SK-N-SH treated with all-trans-retinoic acid at 6 μM for 48 hours (cell line): ENCODE measurements around the gene TFAP2B.

Source experiments
- ATAC-seq: fragments of 200-7000 bp; cut with Tn5 transposase; 3 replicates; pipeline ENCODE4 v1.9.1; 2020; ENCODE audit warnings: mild to moderate bottlenecking, moderate library complexity
- ARNTL ChIP-seq: fragments of 450-650 bp; formaldehyde crosslinking; IDR thresholded peaks from 2 replicates; pipeline ENCODE4 v1.5.0; 2020; ENCODE audit warnings: low read depth, mild to moderate bottlenecking, moderate library complexity, borderline replicate concordance
- BACH2 ChIP-seq: fragments of 250-450 bp; sonication (Bioruptor Pico); IDR thresholded peaks from 2 replicates; pipeline ENCODE4 v1.9.0; 2021; ENCODE audit warnings: mild to moderate bottlenecking, borderline replicate concordance
- ESRRG ChIP-seq: fragments of 250-450 bp; sonication (Bioruptor Pico); IDR thresholded peaks from 2 replicates; pipeline ENCODE4 v1.6.1; 2021; ENCODE audit warnings: mild to moderate bottlenecking
- ISL1 ChIP-seq: fragments of 250-450 bp; sonication (Bioruptor Pico); IDR thresholded peaks from 2 replicates; pipeline ENCODE4 v2.1.2; 2022; ENCODE audit warnings: mild to moderate bottlenecking, moderate library complexity
- OSR1 ChIP-seq: fragments of 250-450 bp; sonication (Bioruptor Pico); IDR thresholded peaks from 2 replicates; pipeline ENCODE4 v1.8.0; 2022; ENCODE audit warnings: moderate library complexity, mild to moderate bottlenecking, inconsistent platforms
- PPARA ChIP-seq: fragments of 250-450 bp; sonication (Bioruptor Pico); IDR thresholded peaks from 2 replicates; pipeline ENCODE4 v1.5.0; 2020; ENCODE audit warnings: mild to moderate bottlenecking, borderline replicate concordance
- RARB ChIP-seq: fragments of 250-450 bp; sonication (Bioruptor Pico); IDR thresholded peaks from 2 replicates; pipeline ENCODE4 v1.8.0; 2021; ENCODE audit warnings: mild to moderate bottlenecking, moderate library complexity
- SNAI2 ChIP-seq: fragments of 250-450 bp; sonication (Bioruptor Pico); IDR thresholded peaks from 2 replicates; pipeline ENCODE4 v1.5.0; 2020; ENCODE audit warnings: mild to moderate bottlenecking, moderate library complexity
- TCF4 ChIP-seq: fragments of 250-450 bp; sonication (Bioruptor Pico); IDR thresholded peaks from 2 replicates; pipeline ENCODE4 v1.8.0; 2021; ENCODE audit warnings: mild to moderate bottlenecking, moderate library complexity, borderline replicate concordance
- TOX ChIP-seq: fragments of 250-450 bp; sonication (Bioruptor Pico); IDR thresholded peaks from 2 replicates; pipeline ENCODE4 v1.8.0; 2021; ENCODE audit warnings: mild to moderate bottlenecking, moderate library complexity, borderline replicate concordance
- ZC3H10 ChIP-seq: fragments of 250-450 bp; sonication (Bioruptor Pico); IDR thresholded peaks from 2 replicates; pipeline ENCODE4 v1.5.1; 2021; ENCODE audit warnings: mild to moderate bottlenecking, moderate library complexity
- ZFP3 ChIP-seq: fragments of 250-450 bp; sonication (Bioruptor Pico); IDR thresholded peaks from 2 replicates; pipeline ENCODE4 v1.5.0; 2020; ENCODE audit warnings: mild to moderate bottlenecking, moderate library complexity
- ZFP30 ChIP-seq: fragments of 450-650 bp; formaldehyde crosslinking; IDR thresholded peaks from 2 replicates; pipeline ENCODE4 v1.5.0; 2022; ENCODE audit warnings: mild to moderate bottlenecking, moderate library complexity
- ZNF565 ChIP-seq: fragments of 450-650 bp; formaldehyde crosslinking; conservative IDR thresholded peaks from 2 replicates; pipeline ENCODE4 v1.5.0; 2020; ENCODE audit warnings: low read depth, mild to moderate bottlenecking, moderate library complexity
- ZNF70 ChIP-seq: fragments of 450-650 bp; formaldehyde crosslinking; IDR thresholded peaks from 2 replicates; pipeline ENCODE4 v1.5.0; 2020; ENCODE audit warnings: mild to moderate bottlenecking, moderate library complexity
- ZNF8 ChIP-seq: fragments of 450-650 bp; formaldehyde crosslinking; IDR thresholded peaks from 2 replicates; pipeline ENCODE4 v1.5.0; 2020; ENCODE audit warnings: mild to moderate bottlenecking, moderate library complexity
- TF ChIP-seq, protein P1 (sequence below): fragments of 250-450 bp; sonication (Bioruptor Pico); IDR thresholded peaks from 2 replicates; pipeline ENCODE4 v1.5.1; 2021; ENCODE audit warnings: mild to moderate bottlenecking, moderate library complexity
- TF ChIP-seq, protein P2 (sequence below): fragments of 250-450 bp; sonication (Bioruptor Pico); IDR thresholded peaks from 2 replicates; pipeline ENCODE4 v1.8.0; 2021; ENCODE audit warnings: low read depth, mild to moderate bottlenecking, moderate library complexity, borderline replicate concordance
- TF ChIP-seq, protein P3 (sequence below): fragments of 250-450 bp; sonication (Bioruptor Pico); IDR thresholded peaks from 2 replicates; pipeline ENCODE4 v1.5.1; 2020; ENCODE audit warnings: low read depth, mild to moderate bottlenecking, moderate library complexity
- TF ChIP-seq, protein P4 (sequence below): fragments of 250-450 bp; sonication (Bioruptor Pico); IDR thresholded peaks from 2 replicates; pipeline ENCODE4 v1.5.0; 2020; ENCODE audit warnings: mild to moderate bottlenecking, moderate library complexity

Gene TFAP2B

DNA sequence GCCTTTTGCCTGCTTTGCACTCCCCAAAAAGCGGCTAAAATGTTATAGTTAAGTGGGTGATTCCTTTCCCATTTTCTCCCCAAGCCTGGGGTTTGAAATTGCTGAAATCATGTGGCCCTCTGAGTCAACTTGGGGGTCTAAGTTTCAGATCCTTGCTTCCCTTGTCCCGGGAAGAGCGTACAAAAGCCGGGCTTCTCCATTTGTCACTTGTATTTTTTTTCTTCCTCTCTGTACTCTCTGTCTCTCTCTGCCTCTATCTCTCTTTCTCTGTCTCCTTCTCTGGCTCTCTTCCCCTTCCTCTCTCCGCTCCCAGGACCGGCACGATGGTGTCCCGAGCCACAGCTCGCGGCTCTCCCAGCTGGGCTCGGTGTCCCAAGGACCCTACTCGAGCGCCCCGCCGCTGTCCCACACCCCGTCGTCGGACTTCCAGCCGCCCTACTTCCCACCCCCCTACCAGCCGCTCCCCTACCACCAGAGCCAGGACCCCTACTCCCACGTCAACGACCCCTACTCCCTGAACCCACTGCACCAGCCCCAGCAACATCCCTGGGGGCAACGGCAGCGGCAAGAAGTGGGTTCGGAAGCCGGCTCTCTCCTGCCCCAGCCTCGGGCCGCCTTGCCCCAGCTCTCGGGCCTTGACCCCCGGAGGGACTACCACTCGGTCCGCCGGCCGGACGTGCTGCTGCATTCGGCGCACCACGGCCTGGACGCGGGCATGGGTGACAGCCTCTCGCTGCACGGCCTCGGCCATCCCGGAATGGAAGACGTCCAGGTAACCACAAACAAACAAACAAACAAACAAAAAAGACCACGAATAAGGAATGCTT lies 4.6 kb downstream of the TFAP2B start:
- TF ChIP-seq RARB (CRISPR knock-in tag) (no peak), ZC3H10 (no peak), ARNTL (CRISPR knock-in tag) (no peak)
- TF ChIP-seq, protein P1, sequence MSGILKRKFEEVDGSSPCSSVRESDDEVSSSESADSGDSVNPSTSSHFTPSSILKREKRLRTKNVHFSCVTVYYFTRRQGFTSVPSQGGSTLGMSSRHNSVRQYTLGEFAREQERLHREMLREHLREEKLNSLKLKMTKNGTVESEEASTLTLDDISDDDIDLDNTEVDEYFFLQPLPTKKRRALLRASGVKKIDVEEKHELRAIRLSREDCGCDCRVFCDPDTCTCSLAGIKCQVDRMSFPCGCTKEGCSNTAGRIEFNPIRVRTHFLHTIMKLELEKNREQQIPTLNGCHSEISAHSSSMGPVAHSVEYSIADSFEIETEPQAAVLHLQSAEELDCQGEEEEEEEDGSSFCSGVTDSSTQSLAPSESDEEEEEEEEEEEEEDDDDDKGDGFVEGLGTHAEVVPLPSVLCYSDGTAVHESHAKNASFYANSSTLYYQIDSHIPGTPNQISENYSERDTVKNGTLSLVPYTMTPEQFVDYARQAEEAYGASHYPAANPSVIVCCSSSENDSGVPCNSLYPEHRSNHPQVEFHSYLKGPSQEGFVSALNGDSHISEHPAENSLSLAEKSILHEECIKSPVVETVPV (CRISPR knock-in tag): no peak
- TF ChIP-seq, protein P2, sequence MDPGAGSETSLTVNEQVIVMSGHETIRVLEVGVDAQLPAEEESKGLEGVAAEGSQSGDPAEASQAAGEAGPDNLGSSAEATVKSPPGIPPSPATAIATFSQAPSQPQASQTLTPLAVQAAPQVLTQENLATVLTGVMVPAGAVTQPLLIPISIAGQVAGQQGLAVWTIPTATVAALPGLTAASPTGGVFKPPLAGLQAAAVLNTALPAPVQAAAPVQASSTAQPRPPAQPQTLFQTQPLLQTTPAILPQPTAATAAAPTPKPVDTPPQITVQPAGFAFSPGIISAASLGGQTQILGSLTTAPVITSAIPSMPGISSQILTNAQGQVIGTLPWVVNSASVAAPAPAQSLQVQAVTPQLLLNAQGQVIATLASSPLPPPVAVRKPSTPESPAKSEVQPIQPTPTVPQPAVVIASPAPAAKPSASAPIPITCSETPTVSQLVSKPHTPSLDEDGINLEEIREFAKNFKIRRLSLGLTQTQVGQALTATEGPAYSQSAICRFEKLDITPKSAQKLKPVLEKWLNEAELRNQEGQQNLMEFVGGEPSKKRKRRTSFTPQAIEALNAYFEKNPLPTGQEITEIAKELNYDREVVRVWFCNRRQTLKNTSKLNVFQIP (CRISPR knock-in tag): no peak
- ATAC-seq: no peak

DNA sequence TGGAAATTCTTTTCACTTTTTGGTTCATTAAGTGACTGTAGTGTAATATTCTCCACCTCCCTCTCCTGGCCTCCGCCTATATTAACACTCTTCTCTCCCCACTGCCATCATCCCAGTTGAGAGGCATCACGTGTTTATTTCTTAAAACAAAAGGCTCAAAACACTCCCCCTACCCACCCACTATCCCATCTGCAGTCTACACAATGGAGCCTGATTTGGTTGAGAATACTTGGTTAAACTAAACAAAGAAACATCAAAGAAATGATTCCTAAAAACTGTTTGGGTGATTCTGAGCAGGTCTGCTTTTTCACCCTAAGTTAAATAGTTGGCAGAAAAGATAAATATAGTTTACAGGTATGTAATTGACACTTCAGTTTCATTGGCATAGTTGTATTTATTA lies 5.9 kb downstream of the TFAP2B start:
- no peak for ATAC-seq
- TF ChIP-seq TCF4 (CRISPR knock-in tag): no peak
- TF ChIP-seq, all 23 proteins: peak for 0

DNA sequence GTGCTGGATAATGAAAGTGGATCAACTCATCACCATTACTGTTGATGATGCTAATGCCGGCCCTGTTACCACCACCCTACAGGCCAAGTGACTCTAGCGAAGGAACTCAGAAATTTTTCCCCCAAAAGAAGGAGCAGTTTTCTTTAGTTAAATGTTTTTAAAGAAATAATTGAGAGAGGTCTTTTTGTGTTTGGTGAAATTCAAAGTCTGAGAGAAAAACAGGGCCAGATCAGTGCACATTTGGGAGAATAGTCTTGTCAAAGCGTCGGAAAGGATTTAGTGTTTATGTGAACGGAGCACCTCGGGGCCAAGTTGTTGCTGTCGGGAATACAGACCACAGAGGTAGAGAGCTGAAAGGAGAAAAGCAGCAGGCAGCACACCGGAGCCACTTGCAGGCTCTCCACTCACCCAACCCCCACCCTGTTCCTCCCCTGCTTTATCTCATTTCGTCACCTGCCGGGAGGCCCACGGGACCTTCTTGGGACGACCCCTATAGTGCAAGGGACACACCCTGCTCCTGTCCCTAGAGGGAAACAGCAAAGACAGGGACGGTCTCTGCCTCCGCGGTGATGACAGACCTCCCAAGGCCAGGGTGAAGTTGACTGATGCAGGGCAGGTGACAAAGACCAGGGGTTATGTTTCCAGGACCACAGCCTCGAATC lies 6.8 kb downstream of the TFAP2B start:
- ATAC-seq: no peak
- TF ChIP-seq ZNF565 (CRISPR knock-in tag): no peak

DNA sequence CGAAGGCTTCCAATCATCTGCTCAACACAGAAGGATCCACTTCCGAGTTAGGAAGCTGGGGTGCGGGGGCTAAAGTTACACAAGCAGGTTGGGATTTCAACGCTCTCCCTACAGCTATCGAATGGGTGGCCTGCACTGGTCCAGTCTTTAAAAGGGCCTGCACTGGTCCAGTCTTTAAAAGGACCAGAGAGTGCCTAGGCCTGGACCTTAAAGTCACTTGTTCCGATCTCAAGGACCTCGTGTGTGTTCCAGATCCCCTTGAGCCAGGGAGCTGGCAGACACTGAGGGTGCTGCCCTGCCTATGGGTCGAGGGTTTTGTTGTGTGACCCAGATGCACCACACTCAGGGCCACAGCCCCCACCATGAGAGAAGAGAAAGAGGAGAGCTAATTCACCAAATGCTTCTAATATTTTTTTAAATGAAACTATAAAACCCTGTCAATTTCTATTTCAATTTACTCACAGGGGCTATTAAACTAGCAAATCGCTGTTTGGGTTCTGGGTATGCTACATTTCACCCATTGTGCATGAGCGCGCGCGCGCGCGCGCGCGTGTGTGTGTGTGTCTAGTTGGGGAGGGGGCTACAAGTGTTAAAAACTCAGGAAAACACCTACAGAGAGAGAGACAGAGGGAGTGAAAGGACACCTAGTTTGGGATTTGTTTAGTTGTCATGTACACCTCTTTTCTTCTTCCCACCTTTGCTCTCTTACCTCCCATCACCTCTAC lies 7.5 kb downstream of the TFAP2B start:
- TF ChIP-seq, protein P1 (CRISPR knock-in tag): no peak
- TF ChIP-seq, protein P2 (CRISPR knock-in tag): no peak
- TF ChIP-seq ESRRG (CRISPR knock-in tag) (no peak), ISL1 (CRISPR knock-in tag) (no peak), PPARA (CRISPR knock-in tag) (no peak), TOX (CRISPR knock-in tag) (no peak), ZFP3 (CRISPR knock-in tag) (no peak), ZNF8 (no peak), OSR1 (no peak), SNAI2 (CRISPR knock-in tag) (no peak), BACH2 (CRISPR knock-in tag) (no peak), ZNF565 (CRISPR knock-in tag) (no peak), ZFP30 (CRISPR knock-in tag) (no peak), ZC3H10 (no peak), RARB (CRISPR knock-in tag) (no peak), ZNF70 (no peak)
- TF ChIP-seq, protein P3, sequence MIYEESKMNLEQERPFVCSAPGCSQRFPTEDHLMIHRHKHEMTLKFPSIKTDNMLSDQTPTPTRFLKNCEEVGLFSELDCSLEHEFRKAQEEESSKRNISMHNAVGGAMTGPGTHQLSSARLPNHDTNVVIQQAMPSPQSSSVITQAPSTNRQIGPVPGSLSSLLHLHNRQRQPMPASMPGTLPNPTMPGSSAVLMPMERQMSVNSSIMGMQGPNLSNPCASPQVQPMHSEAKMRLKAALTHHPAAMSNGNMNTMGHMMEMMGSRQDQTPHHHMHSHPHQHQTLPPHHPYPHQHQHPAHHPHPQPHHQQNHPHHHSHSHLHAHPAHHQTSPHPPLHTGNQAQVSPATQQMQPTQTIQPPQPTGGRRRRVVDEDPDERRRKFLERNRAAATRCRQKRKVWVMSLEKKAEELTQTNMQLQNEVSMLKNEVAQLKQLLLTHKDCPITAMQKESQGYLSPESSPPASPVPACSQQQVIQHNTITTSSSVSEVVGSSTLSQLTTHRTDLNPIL (CRISPR knock-in tag): no peak
- TF ChIP-seq, protein P4, sequence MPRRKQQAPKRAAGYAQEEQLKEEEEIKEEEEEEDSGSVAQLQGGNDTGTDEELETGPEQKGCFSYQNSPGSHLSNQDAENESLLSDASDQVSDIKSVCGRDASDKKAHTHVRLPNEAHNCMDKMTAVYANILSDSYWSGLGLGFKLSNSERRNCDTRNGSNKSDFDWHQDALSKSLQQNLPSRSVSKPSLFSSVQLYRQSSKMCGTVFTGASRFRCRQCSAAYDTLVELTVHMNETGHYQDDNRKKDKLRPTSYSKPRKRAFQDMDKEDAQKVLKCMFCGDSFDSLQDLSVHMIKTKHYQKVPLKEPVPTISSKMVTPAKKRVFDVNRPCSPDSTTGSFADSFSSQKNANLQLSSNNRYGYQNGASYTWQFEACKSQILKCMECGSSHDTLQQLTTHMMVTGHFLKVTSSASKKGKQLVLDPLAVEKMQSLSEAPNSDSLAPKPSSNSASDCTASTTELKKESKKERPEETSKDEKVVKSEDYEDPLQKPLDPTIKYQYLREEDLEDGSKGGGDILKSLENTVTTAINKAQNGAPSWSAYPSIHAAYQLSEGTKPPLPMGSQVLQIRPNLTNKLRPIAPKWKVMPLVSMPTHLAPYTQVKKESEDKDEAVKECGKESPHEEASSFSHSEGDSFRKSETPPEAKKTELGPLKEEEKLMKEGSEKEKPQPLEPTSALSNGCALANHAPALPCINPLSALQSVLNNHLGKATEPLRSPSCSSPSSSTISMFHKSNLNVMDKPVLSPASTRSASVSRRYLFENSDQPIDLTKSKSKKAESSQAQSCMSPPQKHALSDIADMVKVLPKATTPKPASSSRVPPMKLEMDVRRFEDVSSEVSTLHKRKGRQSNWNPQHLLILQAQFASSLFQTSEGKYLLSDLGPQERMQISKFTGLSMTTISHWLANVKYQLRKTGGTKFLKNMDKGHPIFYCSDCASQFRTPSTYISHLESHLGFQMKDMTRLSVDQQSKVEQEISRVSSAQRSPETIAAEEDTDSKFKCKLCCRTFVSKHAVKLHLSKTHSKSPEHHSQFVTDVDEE: no peak
- no peak for ATAC-seq
